G401 (cell line): ENCODE results near the gene CGNL1. TPM values are rescaled to one million over a fixed set of nuclear protein-coding genes. Genes with fewer than 3 reads are reported as not detected.

Experiments used
- DNase-seq: peaks from one replicate; pipeline ENCODE4 v3.0.0-alpha.2; 2015; ENCODE audit warnings: low spot score
- in situ Hi-C: cut with HindIII; loops from 2 replicates; pipeline ENCODE4 v1.10.0; 2016; ENCODE audit warnings: low sequenced_read_pairs, mixed read lengths
- total RNA-seq: library from RNA; depleted of rRNA; stranded (reverse); fragments of >200 nt; shearing (Covaris generic); gene quantifications from 2 replicates; pipeline ENCODE4 v1.2.3, GENCODE V29; 2014; rRNA removed

CGNL1 gene
- total RNA-seq, 1 experiment from 2014 or later = 121 TPM

GRCh38 chr15:57595011-57595866 lies 218.9 kb downstream of the CGNL1 start:
- in situ Hi-C loops = no loop called here
- DNase-seq = no peak

GRCh38 chr15:57596301-57596855 lies 220.1 kb downstream of the CGNL1 start:
- in situ Hi-C loops = no loop called here
- no peak for DNase-seq

GRCh38 chr15:57596978-57597377 lies 220.7 kb downstream of the CGNL1 start:
- DNase-seq = peak; percentile 99
- in situ Hi-C loops = no loop called here

GRCh38 chr15:57597431-57597830 lies 221.1 kb downstream of the CGNL1 start:
- in situ Hi-C loops = no loop called here

GRCh38 chr15:57598346-57598745 lies 222.0 kb downstream of the CGNL1 start:
- no peak for DNase-seq
- in situ Hi-C loops = no loop called here

More at GRCh38 chr15:57597431-57597830, 221.1 kb downstream of the CGNL1 start:
- no peak for DNase-seq

- DNase-seq = no peak
- in situ Hi-C loops = no loop called here
Observed at GRCh38 chr15:57599296-57599810, 223.0 kb downstream of the CGNL1 start.

- in situ Hi-C loops = no loop called here
- DNase-seq = no peak
Observed at GRCh38 chr15:57600197-57600596, 223.9 kb downstream of the CGNL1 start.

Other genes starting within 250 kb of the CGNL1 start
- 0.06 and 3.4 TPM in 2 replicates for gene MYZAP, start 215.4 kb downstream of the CGNL1 start, total RNA-seq